Osteocyte (in vitro differentiated cells): ENCODE data around the gene AFDN. TPM values are rescaled to one million over a fixed set of nuclear protein-coding genes. Genes with fewer than 3 reads are reported as not detected.

Experiments used
- DNase-seq: peaks from one replicate; pipeline ENCODE4 v3.0.0; 2021; ENCODE audit warnings: mixed read lengths; ENCODE audit not compliant: unreplicated experiment; ENCODE audit errors: extremely low spot score
- H3K27ac Mint-ChIP-seq: one replicate; pipeline ENCODE4 v1.8.0; 2021; ENCODE audit warnings: mild to moderate bottlenecking, mixed read lengths; ENCODE audit not compliant: unreplicated experiment
- H3K27me3 Mint-ChIP-seq: one replicate; pipeline ENCODE4 v1.8.0; 2021; ENCODE audit warnings: mixed read lengths; ENCODE audit not compliant: unreplicated experiment
- H3K36me3 Mint-ChIP-seq: one replicate; pipeline ENCODE4 v1.8.0; 2021; ENCODE audit warnings: mixed read lengths; ENCODE audit not compliant: unreplicated experiment
- H3K4me1 Mint-ChIP-seq: one replicate; pipeline ENCODE4 v1.8.0; 2021; ENCODE audit warnings: mixed read lengths; ENCODE audit not compliant: unreplicated experiment
- H3K4me3 Mint-ChIP-seq: one replicate; pipeline ENCODE4 v1.8.0; 2021; ENCODE audit warnings: mild to moderate bottlenecking, moderate library complexity, mixed read lengths; ENCODE audit not compliant: unreplicated experiment
- H3K9me3 Mint-ChIP-seq: one replicate; pipeline ENCODE4 v1.8.0; 2021; ENCODE audit warnings: mixed read lengths; ENCODE audit not compliant: unreplicated experiment
- CTCF ChIP-seq: fragments of 200-600 bp; sonication (generic); IDR thresholded peaks from 2 replicates; pipeline ENCODE4 v1.5.0; 2021; ENCODE audit warnings: antibody characterized with exemption, mild to moderate bottlenecking, moderate library complexity
- total RNA-seq: library from RNA; stranded (reverse); gene quantifications from 2 replicates; pipeline ENCODE4 v1.2.1, GENCODE V29; 2021

The AFDN gene
- total RNA-seq, 1 donor from 2014 or later: 67.3 TPM

GRCh38 chr6:167811040-167811439, 15.7 kb upstream of the AFDN start:
- no peak overlapping the region for H3K27ac Mint-ChIP-seq
- H3K27me3 Mint-ChIP-seq: peaks cover 35% of the 10 kb centered on the region
- no peak for TF ChIP-seq CTCF
- no peaks in the 10 kb centered on the region for H3K36me3 Mint-ChIP-seq
- no peak overlapping the region for H3K4me3 Mint-ChIP-seq
- no peaks in the 10 kb centered on the region for H3K4me1 Mint-ChIP-seq
- DNase-seq: no peak
- peaks cover 4% of the 10 kb centered on the region for H3K9me3 Mint-ChIP-seq

- Mint-ChIP-seq H3K27me3 (peaks cover 35% of the 10 kb centered on the region), H3K4me3 (no peak overlapping the region), H3K9me3 (peaks cover 4% of the 10 kb centered on the region), H3K27ac (no peak overlapping the region), H3K4me1 (no peaks in the 10 kb centered on the region), H3K36me3 (no peaks in the 10 kb centered on the region)
- DNase-seq: no peak
- no peak for TF ChIP-seq CTCF
Observed at GRCh38 chr6:167811442-167812087, 15.1 kb upstream of the AFDN start.

- no peak overlapping the region for H3K27ac Mint-ChIP-seq
- H3K36me3 Mint-ChIP-seq: no peaks in the 10 kb centered on the region
- no peak for TF ChIP-seq CTCF
- H3K9me3 Mint-ChIP-seq: peaks cover 4% of the 10 kb centered on the region
- no peaks in the 10 kb centered on the region for H3K4me1 Mint-ChIP-seq
- no peak for DNase-seq
- H3K27me3 Mint-ChIP-seq: peaks cover 34% of the 10 kb centered on the region
- H3K4me3 Mint-ChIP-seq: no peak overlapping the region
Observed at GRCh38 chr6:167812088-167812487, 14.6 kb upstream of the AFDN start.

GRCh38 chr6:167815296-167815980, 11.3 kb upstream of the AFDN start:
- H3K9me3 Mint-ChIP-seq: peaks cover 4% of the 10 kb centered on the region
- H3K27ac Mint-ChIP-seq: no peak overlapping the region
- peaks cover 25% of the 10 kb centered on the region for H3K27me3 Mint-ChIP-seq

More at GRCh38 chr6:167815296-167815980, 11.3 kb upstream of the AFDN start:
- no peak for TF ChIP-seq CTCF
- H3K4me3 Mint-ChIP-seq: no peak overlapping the region
- peaks cover 5% of the 10 kb centered on the region for H3K4me1 Mint-ChIP-seq
- no peaks in the 10 kb centered on the region for H3K36me3 Mint-ChIP-seq
- no peak for DNase-seq
